Measurements from ENCODE around the gene SLC38A3.

- TF ChIP-seq POLR2AphosphoS5 (IDR thresholded peaks at IDR 0.05; ENCODE audit: borderline replicate concordance, low read depth, low read length) (no peak), EZH2 (IDR thresholded peaks at IDR 0.05) (no peak)
These were observed 33.5 kb downstream of the SLC38A3 start for GRCh38 chr3:50238549-50239026.
